Inferior parietal cortex (tissue), 1 donor: Measurements from ENCODE around the gene XPR1.

Experiments used
- DNase-seq: peaks from one replicate; pipeline ENCODE4 v3.0.0-alpha.2; 2016; ENCODE audit errors: extremely low spot score

XPR1 gene

GRCh38 chr1:180892272-180892671 is 260.4 kb downstream of the XPR1 start:
- no peak for DNase-seq

GRCh38 chr1:180892675-180893074 is 260.9 kb downstream of the XPR1 start:
- DNase-seq: no peak

- DNase-seq: no peak
These were observed 261.8 kb downstream of the XPR1 start for GRCh38 chr1:180893614-180894013.

GRCh38 chr1:180896161-180896560 is 264.3 kb downstream of the XPR1 start:
- no peak for DNase-seq

GRCh38 chr1:180898441-180899219 is 266.8 kb downstream of the XPR1 start:
- no peak for DNase-seq

- no peak for DNase-seq
These were observed 267.4 kb downstream of the XPR1 start for GRCh38 chr1:180899262-180899661.

- no peak for DNase-seq
These were observed 269.5 kb downstream of the XPR1 start for GRCh38 chr1:180901076-180901990.

- no peak for DNase-seq
These were observed 270.7 kb downstream of the XPR1 start for GRCh38 chr1:180902541-180902940.

- no peak for DNase-seq
These were observed 274.1 kb downstream of the XPR1 start for GRCh38 chr1:180905927-180906326.

GRCh38 chr1:180906511-180906910 is 274.7 kb downstream of the XPR1 start:
- no peak for DNase-seq

- DNase-seq: no peak
These were observed 275.7 kb downstream of the XPR1 start for GRCh38 chr1:180907313-180908055.

GRCh38 chr1:180908074-180908765 is 276.4 kb downstream of the XPR1 start:
- DNase-seq: no peak

- DNase-seq: no peak
These were observed 277.2 kb downstream of the XPR1 start for GRCh38 chr1:180909005-180909414.

GRCh38 chr1:180909462-180909976 is 277.7 kb downstream of the XPR1 start:
- DNase-seq: no peak

- no peak for DNase-seq
These were observed 279.9 kb downstream of the XPR1 start for GRCh38 chr1:180911640-180912191.

GRCh38 chr1:180912211-180912800 is 280.5 kb downstream of the XPR1 start:
- no peak for DNase-seq

- no peak for DNase-seq
These were observed 281.2 kb downstream of the XPR1 start, which contains the start of gene KIAA1614 for GRCh38 chr1:180912801-180913565. Gene KIAA1614 (plus strand): TSS chr1:180912897. CDS start chr1:180913244, 347 bp downstream.

- DNase-seq: no peak
These were observed 283.7 kb downstream of the XPR1 start for GRCh38 chr1:180915426-180915965.

GRCh38 chr1:180916012-180916770 is 284.4 kb downstream of the XPR1 start:
- no peak for DNase-seq
